ENCODE measurements around the gene DDAH2.
"Not testable (repeated sequence)": the region's sequence is repeated elsewhere in the genome, so short reads cannot be mapped to it uniquely, and the experiment has no call there.

The DDAH2 gene

DNA sequence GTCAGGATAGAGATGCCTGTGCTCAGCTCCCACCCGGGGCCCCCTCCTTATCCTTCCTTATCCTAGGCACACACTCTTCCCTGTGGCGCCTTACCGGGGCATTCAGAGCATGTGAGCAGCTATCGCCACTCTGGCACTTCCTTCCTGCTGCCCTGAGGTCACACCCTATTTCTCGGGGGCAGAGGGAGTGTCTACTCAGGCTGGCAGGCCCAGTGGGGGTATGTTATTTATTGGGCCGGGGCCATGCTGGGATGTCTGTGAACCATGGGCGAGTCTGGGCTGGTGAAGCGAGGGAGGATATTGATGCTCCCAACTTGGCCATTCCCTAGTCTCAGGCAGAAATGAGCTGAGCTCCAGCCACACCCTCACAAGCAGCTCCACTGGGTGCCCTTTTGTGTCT is 17.9 kb downstream of the DDAH2 start:
- peaks cover 10% of the 10 kb centered on the region; the same call in 1 of the 2 replicates for H3K27me3 ChIP-seq (ENCODE audit: insufficient read depth, low read length)
- TF ChIP-seq, protein P1, sequence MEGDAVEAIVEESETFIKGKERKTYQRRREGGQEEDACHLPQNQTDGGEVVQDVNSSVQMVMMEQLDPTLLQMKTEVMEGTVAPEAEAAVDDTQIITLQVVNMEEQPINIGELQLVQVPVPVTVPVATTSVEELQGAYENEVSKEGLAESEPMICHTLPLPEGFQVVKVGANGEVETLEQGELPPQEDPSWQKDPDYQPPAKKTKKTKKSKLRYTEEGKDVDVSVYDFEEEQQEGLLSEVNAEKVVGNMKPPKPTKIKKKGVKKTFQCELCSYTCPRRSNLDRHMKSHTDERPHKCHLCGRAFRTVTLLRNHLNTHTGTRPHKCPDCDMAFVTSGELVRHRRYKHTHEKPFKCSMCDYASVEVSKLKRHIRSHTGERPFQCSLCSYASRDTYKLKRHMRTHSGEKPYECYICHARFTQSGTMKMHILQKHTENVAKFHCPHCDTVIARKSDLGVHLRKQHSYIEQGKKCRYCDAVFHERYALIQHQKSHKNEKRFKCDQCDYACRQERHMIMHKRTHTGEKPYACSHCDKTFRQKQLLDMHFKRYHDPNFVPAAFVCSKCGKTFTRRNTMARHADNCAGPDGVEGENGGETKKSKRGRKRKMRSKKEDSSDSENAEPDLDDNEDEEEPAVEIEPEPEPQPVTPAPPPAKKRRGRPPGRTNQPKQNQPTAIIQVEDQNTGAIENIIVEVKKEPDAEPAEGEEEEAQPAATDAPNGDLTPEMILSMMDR (IDR thresholded peaks at IDR 0.05; ENCODE audit: low read length), result no peak
- TF ChIP-seq EZH2 (IDR thresholded peaks at IDR 0.05; ENCODE audit: borderline replicate concordance, low read length), result no peak
- no peaks in the 10 kb centered on the region for H4K20me1 ChIP-seq (ENCODE audit: insufficient read depth, low read length)
- no peaks in the 10 kb centered on the region for H3K4me1 ChIP-seq (ENCODE audit: insufficient read depth, low read length, severe bottlenecking)
- no peaks in the 10 kb centered on the region for H3F3A ChIP-seq (ENCODE audit: insufficient read depth, low read length)
- no peaks in the 10 kb centered on the region for H3K79me2 ChIP-seq (ENCODE audit: insufficient read depth, low read length)
- H3K4me2 ChIP-seq (ENCODE audit: low read length), result no peak overlapping the region
- H3K4me3 ChIP-seq (ENCODE audit: low read depth, low read length, poor library complexity, severe bottlenecking), result no peak overlapping the region
- H3K9ac ChIP-seq (ENCODE audit: low read length), result no peak overlapping the region
- no peaks in the 10 kb centered on the region for H3K9me2 ChIP-seq (ENCODE audit: low read depth, low read length)
- H3K27ac ChIP-seq (ENCODE audit: low read depth, low read length, poor library complexity, severe bottlenecking), result no peak overlapping the region
- H2AFZ ChIP-seq (ENCODE audit: low read length), result no peak overlapping the region
- H3K36me3 ChIP-seq (ENCODE audit: insufficient read depth, low read length), result no peaks in the 10 kb centered on the region
- H3K9me3 ChIP-seq (ENCODE audit: low read length), result no peaks in the 10 kb centered on the region

DNA sequence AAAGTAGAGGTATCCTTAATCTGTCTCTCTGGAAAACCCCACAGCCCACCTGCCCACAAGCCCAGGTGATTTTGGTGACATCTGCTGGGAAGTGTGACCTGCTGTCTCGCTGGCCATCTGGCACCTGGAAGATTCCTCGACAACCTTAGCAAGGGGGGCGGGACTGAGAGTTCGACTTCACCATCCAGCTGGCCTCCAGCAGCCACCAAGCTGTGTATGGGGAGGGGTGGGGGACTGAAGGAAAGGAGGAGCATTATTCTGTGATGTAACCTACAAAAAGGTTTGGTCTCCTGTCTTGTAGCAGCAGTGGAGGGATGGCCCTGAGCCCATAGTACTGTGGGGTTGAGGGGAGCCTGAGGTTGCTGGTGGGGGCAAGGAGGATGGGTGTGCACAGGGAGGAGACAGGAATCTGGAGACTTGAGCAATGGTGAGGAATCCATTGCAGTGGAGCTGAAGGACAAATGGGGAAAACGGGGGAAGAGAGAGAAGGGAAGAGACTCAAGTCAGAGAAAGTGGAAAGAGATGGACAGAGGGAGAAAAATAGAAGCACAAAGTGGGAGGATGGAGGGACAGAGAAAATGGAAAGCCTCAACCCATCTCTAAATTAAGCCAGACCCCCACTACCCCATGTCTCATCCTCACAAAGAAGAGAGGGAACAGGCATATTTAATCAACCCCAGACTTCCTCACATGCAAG is 18.4 kb downstream of the DDAH2 start:
- no peaks in the 10 kb centered on the region for H3F3A ChIP-seq (ENCODE audit: insufficient read depth, low read length)
- no peaks in the 10 kb centered on the region for H3K79me2 ChIP-seq (ENCODE audit: insufficient read depth, low read length)
- H4K20me1 ChIP-seq (ENCODE audit: insufficient read depth, low read length), result no peaks in the 10 kb centered on the region
- no peak overlapping the region for H3K27ac ChIP-seq (ENCODE audit: low read depth, low read length, poor library complexity, severe bottlenecking)
- no peak overlapping the region for H3K9ac ChIP-seq (ENCODE audit: low read length)
- no peaks in the 10 kb centered on the region for H3K4me1 ChIP-seq (ENCODE audit: insufficient read depth, low read length, severe bottlenecking)
- H3K4me3 ChIP-seq (ENCODE audit: low read depth, low read length, poor library complexity, severe bottlenecking), result no peak overlapping the region
- TF ChIP-seq, protein P1 (IDR thresholded peaks at IDR 0.05; ENCODE audit: low read length), result no peak
- TF ChIP-seq EZH2 (IDR thresholded peaks at IDR 0.05; ENCODE audit: borderline replicate concordance, low read length), result no peak
- no peaks in the 10 kb centered on the region for H3K36me3 ChIP-seq (ENCODE audit: insufficient read depth, low read length)
- H3K4me2 ChIP-seq (ENCODE audit: low read length), result no peak overlapping the region
- H2AFZ ChIP-seq (ENCODE audit: low read length), result no peak overlapping the region
- no peaks in the 10 kb centered on the region for H3K9me3 ChIP-seq (ENCODE audit: low read length)
- peaks cover 10% of the 10 kb centered on the region; the same call in 1 of the 2 replicates for H3K27me3 ChIP-seq (ENCODE audit: insufficient read depth, low read length)
- no peaks in the 10 kb centered on the region for H3K9me2 ChIP-seq (ENCODE audit: low read depth, low read length)

DNA sequence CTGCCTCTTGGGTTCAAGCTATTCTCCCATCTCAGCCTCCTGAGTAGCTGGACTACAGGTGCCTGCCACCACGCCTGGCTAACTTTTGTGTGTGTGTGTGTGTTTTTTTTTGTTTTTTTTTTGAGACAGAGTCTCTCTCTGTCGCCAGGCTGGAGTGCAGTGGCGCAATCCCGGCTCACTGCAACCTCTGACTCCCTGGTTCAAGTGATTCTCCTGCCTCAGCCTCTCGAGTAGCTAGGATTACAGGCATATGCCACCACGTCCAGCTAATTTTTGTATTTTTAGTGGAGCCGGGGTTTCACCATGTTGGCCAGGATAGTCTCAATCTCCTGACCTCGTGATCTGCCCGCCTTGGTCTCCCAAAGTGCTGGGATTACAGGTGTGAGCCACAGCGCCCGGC is 19.9 kb downstream of the DDAH2 start:
- H4K20me1 ChIP-seq (ENCODE audit: insufficient read depth, low read length); H3K9me3 ChIP-seq (ENCODE audit: low read length); H3K4me1 ChIP-seq (ENCODE audit: insufficient read depth, low read length, severe bottlenecking); H2AFZ ChIP-seq (ENCODE audit: low read length); H3K36me3 ChIP-seq (ENCODE audit: insufficient read depth, low read length); H3K9me2 ChIP-seq (ENCODE audit: low read depth, low read length); H3K4me2 ChIP-seq (ENCODE audit: low read length); H3K27me3 ChIP-seq (ENCODE audit: insufficient read depth, low read length); H3K9ac ChIP-seq (ENCODE audit: low read length); H3K79me2 ChIP-seq (ENCODE audit: insufficient read depth, low read length); H3K27ac ChIP-seq (ENCODE audit: low read depth, low read length, poor library complexity, severe bottlenecking); H3K4me3 ChIP-seq (ENCODE audit: low read depth, low read length, poor library complexity, severe bottlenecking); H3F3A ChIP-seq (ENCODE audit: insufficient read depth, low read length): not testable (repeated sequence)

DNA sequence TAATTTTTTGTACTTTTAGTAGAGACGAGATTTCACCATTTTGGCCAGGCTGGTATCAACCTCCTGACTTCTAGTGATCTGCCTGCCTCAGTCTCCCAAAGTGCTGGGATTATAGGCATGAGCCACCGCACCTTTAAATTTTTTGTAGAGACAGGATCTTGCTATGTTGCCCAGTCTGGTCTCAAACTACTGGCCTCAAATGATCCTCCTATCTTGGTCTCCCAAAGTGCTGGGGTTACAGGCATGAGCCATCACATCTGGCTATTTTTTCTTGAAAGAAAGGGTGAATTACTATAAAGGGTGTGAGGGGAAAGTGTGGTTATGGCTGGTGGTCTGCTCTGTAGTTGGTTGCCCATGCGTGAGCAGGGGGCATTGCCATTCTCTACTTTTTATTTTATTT is 20.9 kb downstream of the DDAH2 start:
- Histone ChIP-seq H3K79me2 (ENCODE audit: insufficient read depth, low read length) (no peaks in the 10 kb centered on the region), H3K36me3 (ENCODE audit: insufficient read depth, low read length) (no peaks in the 10 kb centered on the region), H4K20me1 (ENCODE audit: insufficient read depth, low read length) (no peaks in the 10 kb centered on the region), H3K27me3 (ENCODE audit: insufficient read depth, low read length) (0 out of 2 replicates have a peak, but pooled peaks cover 10% of the 10 kb centered on the region), H3F3A (ENCODE audit: insufficient read depth, low read length) (no peaks in the 10 kb centered on the region), H3K9ac (ENCODE audit: low read length) (no peak overlapping the region), H3K9me3 (ENCODE audit: low read length) (no peaks in the 10 kb centered on the region), H3K27ac (ENCODE audit: low read depth, low read length, poor library complexity, severe bottlenecking) (no peak overlapping the region), H2AFZ (ENCODE audit: low read length) (no peak overlapping the region), H3K4me2 (ENCODE audit: low read length) (no peak overlapping the region), H3K4me3 (ENCODE audit: low read depth, low read length, poor library complexity, severe bottlenecking) (no peak overlapping the region), H3K4me1 (ENCODE audit: insufficient read depth, low read length, severe bottlenecking) (peaks cover 6% of the 10 kb centered on the region), H3K9me2 (ENCODE audit: low read depth, low read length) (no peaks in the 10 kb centered on the region)
- TF ChIP-seq, protein P1 (IDR thresholded peaks at IDR 0.05; ENCODE audit: low read length), result no peak
- TF ChIP-seq EZH2 (IDR thresholded peaks at IDR 0.05; ENCODE audit: borderline replicate concordance, low read length), result no peak

Data from OCI-LY1 (cell line).